Tibial nerve (tissue), 3 donors: ENCODE data around the gene MRPS6.

Source experiments
- EP300 ChIP-seq, 2 donors: sonication (generic); formaldehyde crosslinking; IDR thresholded peaks; one replicate each; pipeline ENCODE4 v1.6.1; 2017; ENCODE audit warnings: antibody characterized with exemption in 2 of 2, mild to moderate bottlenecking in 1 of 2
- POLR2A ChIP-seq, 2 donors: fragments of 450-650 bp; IDR thresholded peaks; one replicate each; pipeline ENCODE4 v1.6.1; 2017; ENCODE audit warnings: antibody characterized with exemption in 2 of 2, mild to moderate bottlenecking in 2 of 2, moderate library complexity in 2 of 2

- TF ChIP-seq POLR2A (IDR thresholded peaks at IDR 0.05) (no peak), EP300 (IDR thresholded peaks at IDR 0.05) (peak; percentile 28 to 69)
Observed at GRCh38 chr21:34148826-34149558, 75.6 kb downstream of the MRPS6 start.
